OCI-LY3 (cell line): ENCODE results near the gene FOXB2.

ENCODE experiments used
- H2AFZ ChIP-seq: fragments of 200-600, 300-600 bp; shearing (Covaris generic); 2 replicates; pipeline ENCODE4 v1.6.0; 2014; ENCODE audit warnings: antibody characterized with exemption, low read depth, low read length
- H3K27ac ChIP-seq: fragments of 200-600, 300-600 bp; sonication (generic); 2 replicates; pipeline ENCODE4 v1.5.1; 2014; ENCODE audit warnings: mild to moderate bottlenecking, low read length, moderate library complexity, mixed read lengths
- H3K27me3 ChIP-seq: fragments of 200-600, 300-600 bp; sonication (generic); 2 replicates; pipeline ENCODE4 v1.6.1; 2014; ENCODE audit warnings: low read depth, low read length, mixed read lengths
- H3K36me3 ChIP-seq: fragments of 200-600, 300-600 bp; sonication (generic); replicated peaks from 2 replicates; pipeline ENCODE3; 2014; ENCODE audit warnings: low read depth, low read length, mixed read lengths
- H3K4me1 ChIP-seq: fragments of 300-600, 200-600 bp; sonication (generic); 2 replicates; pipeline ENCODE4 v1.6.1; 2014; ENCODE audit warnings: low read length, mixed read lengths
- H3K4me2 ChIP-seq: fragments of 200-600, 300-600 bp; sonication (generic); 2 replicates; pipeline ENCODE4 v1.6.1; 2014; ENCODE audit warnings: low read length, mixed read lengths
- H3K4me3 ChIP-seq: fragments of 300-600, 200-600 bp; sonication (generic); 2 replicates; pipeline ENCODE4 v1.5.1; 2014; ENCODE audit warnings: antibody characterized with exemption, mild to moderate bottlenecking, low read length, moderate library complexity
- H3K79me2 ChIP-seq: fragments of 300-600, 200-600 bp; shearing (Covaris generic); 2 replicates; pipeline ENCODE4 v1.6.1; 2014; ENCODE audit warnings: mild to moderate bottlenecking, low read length, mixed read lengths
- H3K9ac ChIP-seq: fragments of 300-600, 200-600 bp; shearing (Covaris generic); 2 replicates; pipeline ENCODE4 v1.6.0; 2014; ENCODE audit warnings: mild to moderate bottlenecking, low read length, moderate library complexity
- H3K9me3 ChIP-seq: fragments of 200-600, 300-600 bp; shearing (Covaris generic); 2 replicates; pipeline ENCODE4 v1.6.1; 2014; ENCODE audit warnings: low read length, mixed read lengths; ENCODE audit not compliant: insufficient read depth
- H4K20me1 ChIP-seq: fragments of 200-600, 300-600 bp; sonication (generic); 2 replicates; pipeline ENCODE4 v1.6.1; 2016; ENCODE audit warnings: low read length, mixed read lengths; ENCODE audit not compliant: insufficient read depth
- CTCF ChIP-seq: fragments of 200-600, 300-600 bp; sonication (generic); IDR thresholded peaks from 2 replicates; pipeline ENCODE4 v1.5.1; 2014; ENCODE audit warnings: antibody characterized with exemption, low read length, low read depth
- EZH2phosphoT487 ChIP-seq: fragments of 200-600 bp; shearing (Covaris generic); IDR thresholded peaks from 2 replicates; pipeline ENCODE4 v1.6.1; 2018; ENCODE audit warnings: antibody characterized with exemption, mixed run types, low read depth

Gene FOXB2

GRCh38 chr9:76989501-76989900, 30.0 kb upstream of the FOXB2 start:
- Histone ChIP-seq H3K9ac (no peak overlapping the region), H3K79me2 (no peaks in the 10 kb centered on the region), H3K27me3 (peaks cover 7% of the 10 kb centered on the region; the same call in 1 of the 2 replicates), H4K20me1 (no peaks in the 10 kb centered on the region), H3K4me2 (no peak overlapping the region), H3K36me3 (no peaks in the 10 kb centered on the region), H3K27ac (no peak overlapping the region), H3K4me3 (no peak overlapping the region), H3K9me3 (no peaks in the 10 kb centered on the region), H2AFZ (no peak overlapping the region), H3K4me1 (peaks cover 26% of the 10 kb centered on the region)
- TF ChIP-seq EZH2phosphoT487 (no peak), CTCF (no peak)

- H4K20me1 ChIP-seq, result no peaks in the 10 kb centered on the region
- H3K9me3 ChIP-seq, result no peaks in the 10 kb centered on the region
- H3K79me2 ChIP-seq, result no peaks in the 10 kb centered on the region
- H3K27ac ChIP-seq, result no peak overlapping the region
- no peak overlapping the region for H3K4me2 ChIP-seq
- TF ChIP-seq CTCF, result peak; percentile 60
- TF ChIP-seq EZH2phosphoT487, result no peak
- no peaks in the 10 kb centered on the region for H3K36me3 ChIP-seq
- H3K27me3 ChIP-seq, result no peaks in the 10 kb centered on the region
- H3K4me3 ChIP-seq, result no peak overlapping the region
- peaks cover 14% of the 10 kb centered on the region for H3K4me1 ChIP-seq
- H3K9ac ChIP-seq, result no peak overlapping the region
- no peak overlapping the region for H2AFZ ChIP-seq
These were observed 22.8 kb upstream of the FOXB2 start for GRCh38 chr9:76996700-76997099.

- Histone ChIP-seq H3K36me3 (no peaks in the 10 kb centered on the region), H4K20me1 (no peaks in the 10 kb centered on the region), H3K4me2 (no peak overlapping the region), H3K27ac (no peak overlapping the region), H3K9ac (no peak overlapping the region), H3K4me3 (no peak overlapping the region), H3K9me3 (no peaks in the 10 kb centered on the region), H3K4me1 (peaks cover 11% of the 10 kb centered on the region), H3K79me2 (no peaks in the 10 kb centered on the region), H2AFZ (no peak overlapping the region), H3K27me3 (no peaks in the 10 kb centered on the region)
- TF ChIP-seq CTCF, result no peak
- no peak for TF ChIP-seq EZH2phosphoT487
These were observed 20.2 kb upstream of the FOXB2 start for GRCh38 chr9:76999261-76999660.

- no peak overlapping the region for H3K4me2 ChIP-seq
- H3K4me1 ChIP-seq, result peaks cover 11% of the 10 kb centered on the region
- H3K36me3 ChIP-seq, result no peaks in the 10 kb centered on the region
- H3K9ac ChIP-seq, result no peak overlapping the region
- H3K4me3 ChIP-seq, result no peak overlapping the region
- TF ChIP-seq EZH2phosphoT487, result no peak
- peak; percentile 31 for TF ChIP-seq CTCF
- no peaks in the 10 kb centered on the region for H3K9me3 ChIP-seq
- H3K27me3 ChIP-seq, result no peaks in the 10 kb centered on the region
- no peak overlapping the region for H2AFZ ChIP-seq
- H3K27ac ChIP-seq, result no peak overlapping the region
- H3K79me2 ChIP-seq, result no peaks in the 10 kb centered on the region
- H4K20me1 ChIP-seq, result no peaks in the 10 kb centered on the region
These were observed 19.1 kb upstream of the FOXB2 start for GRCh38 chr9:77000330-77000729.
